ENCODE results near the gene TBC1D8.

The TBC1D8 gene

DNA sequence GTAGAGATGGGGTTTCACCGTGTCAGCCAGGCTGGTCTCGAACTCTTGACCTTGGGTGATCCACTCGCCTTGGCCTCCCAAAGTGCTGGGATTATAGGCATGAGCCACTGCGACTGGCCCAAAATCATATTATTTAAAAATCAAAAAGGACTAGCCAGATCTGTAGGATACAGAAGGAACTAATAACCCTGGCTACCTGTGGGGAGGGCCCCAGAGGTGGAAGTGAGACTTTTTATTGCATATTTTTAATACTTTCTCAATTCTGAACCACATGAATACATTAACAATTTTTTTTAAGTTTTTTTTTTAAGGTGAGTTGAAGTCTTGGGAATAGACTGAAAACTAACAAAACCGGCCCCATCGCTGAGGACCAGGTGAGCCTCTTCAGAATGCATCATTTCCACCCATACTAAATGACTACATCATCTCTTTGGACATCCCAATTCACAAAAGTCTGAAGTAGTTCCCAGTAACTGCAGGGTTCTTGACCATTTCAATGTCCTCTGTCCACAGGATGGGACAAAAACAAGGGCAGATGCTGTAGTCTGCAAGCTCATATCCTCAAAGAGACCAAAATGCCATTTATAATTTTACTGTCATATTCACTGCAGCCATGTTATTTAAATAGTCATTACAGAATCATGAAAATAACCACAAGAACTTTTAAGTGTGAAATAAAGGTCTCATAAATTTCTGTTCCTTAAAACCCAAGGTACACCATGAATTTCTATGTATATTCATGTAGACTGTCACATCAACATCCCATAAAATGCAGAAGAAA lies 127.7 kb downstream of the TBC1D8 start:
- no peaks in the 10 kb centered on the region for H3K79me2 ChIP-seq (ENCODE audit: control insufficient read depth, low read length)
- no peaks in the 10 kb centered on the region for H3K9me3 ChIP-seq (ENCODE audit: control insufficient read depth, insufficient read depth, low read length)
- no peak overlapping the region for H3K4me3 ChIP-seq (ENCODE audit: low read length)
- H3K9me2 ChIP-seq (replicated peaks; ENCODE audit: control insufficient read depth, low read length): no peaks in the 10 kb centered on the region
- no peaks in the 10 kb centered on the region for H3K36me3 ChIP-seq (ENCODE audit: control insufficient read depth, low read length)
- no peaks in the 10 kb centered on the region for H3K4me1 ChIP-seq (ENCODE audit: control insufficient read depth, low read length)
- no peak overlapping the region for H3K4me2 ChIP-seq (ENCODE audit: low read length)
- H3F3A ChIP-seq (ENCODE audit: control insufficient read depth, insufficient read depth): no peaks in the 10 kb centered on the region
- H4K20me1 ChIP-seq (ENCODE audit: control insufficient read depth, insufficient read depth, low read depth, low read length): no peaks in the 10 kb centered on the region
- H3K27ac ChIP-seq (ENCODE audit: low read depth, low read length): no peak overlapping the region
- TF ChIP-seq, protein P1, sequence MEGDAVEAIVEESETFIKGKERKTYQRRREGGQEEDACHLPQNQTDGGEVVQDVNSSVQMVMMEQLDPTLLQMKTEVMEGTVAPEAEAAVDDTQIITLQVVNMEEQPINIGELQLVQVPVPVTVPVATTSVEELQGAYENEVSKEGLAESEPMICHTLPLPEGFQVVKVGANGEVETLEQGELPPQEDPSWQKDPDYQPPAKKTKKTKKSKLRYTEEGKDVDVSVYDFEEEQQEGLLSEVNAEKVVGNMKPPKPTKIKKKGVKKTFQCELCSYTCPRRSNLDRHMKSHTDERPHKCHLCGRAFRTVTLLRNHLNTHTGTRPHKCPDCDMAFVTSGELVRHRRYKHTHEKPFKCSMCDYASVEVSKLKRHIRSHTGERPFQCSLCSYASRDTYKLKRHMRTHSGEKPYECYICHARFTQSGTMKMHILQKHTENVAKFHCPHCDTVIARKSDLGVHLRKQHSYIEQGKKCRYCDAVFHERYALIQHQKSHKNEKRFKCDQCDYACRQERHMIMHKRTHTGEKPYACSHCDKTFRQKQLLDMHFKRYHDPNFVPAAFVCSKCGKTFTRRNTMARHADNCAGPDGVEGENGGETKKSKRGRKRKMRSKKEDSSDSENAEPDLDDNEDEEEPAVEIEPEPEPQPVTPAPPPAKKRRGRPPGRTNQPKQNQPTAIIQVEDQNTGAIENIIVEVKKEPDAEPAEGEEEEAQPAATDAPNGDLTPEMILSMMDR (IDR thresholded peaks at IDR 0.05; ENCODE audit: low read depth, low read length, poor library complexity, severe bottlenecking): no peak
- no peak for TF ChIP-seq EZH2phosphoT487 (IDR thresholded peaks at IDR 0.05; ENCODE audit: borderline replicate concordance, low read length)
- H3K27me3 ChIP-seq (ENCODE audit: control insufficient read depth, low read length): no peaks in the 10 kb centered on the region

DNA sequence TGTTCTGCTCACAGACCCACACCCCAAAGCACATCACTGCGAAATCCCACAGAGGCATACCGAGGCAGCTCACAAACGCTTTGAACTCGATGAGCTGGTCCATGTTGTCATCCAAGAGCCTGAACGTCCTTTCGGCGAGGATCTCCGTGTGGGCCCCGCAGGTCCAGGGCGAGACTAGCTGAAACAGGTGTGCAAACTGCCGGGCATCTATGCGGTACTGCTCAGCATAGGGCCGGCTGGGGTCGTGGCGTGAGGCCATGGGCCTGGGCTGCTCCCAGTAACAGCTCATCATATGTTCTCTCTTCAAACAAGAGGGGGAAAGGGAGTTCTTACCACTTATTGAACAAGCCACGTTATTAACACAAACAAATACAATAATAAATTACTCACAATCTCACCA lies 129.0 kb downstream of the TBC1D8 start:
- no peaks in the 10 kb centered on the region for H3K9me2 ChIP-seq (replicated peaks; ENCODE audit: control insufficient read depth, low read length)
- no peak overlapping the region for H3K27ac ChIP-seq (ENCODE audit: low read depth, low read length)
- no peak for TF ChIP-seq EZH2phosphoT487 (IDR thresholded peaks at IDR 0.05; ENCODE audit: borderline replicate concordance, low read length)
- TF ChIP-seq, protein P1 (IDR thresholded peaks at IDR 0.05; ENCODE audit: low read depth, low read length, poor library complexity, severe bottlenecking): no peak
- H3K4me2 ChIP-seq (ENCODE audit: low read length): no peak overlapping the region
- no peaks in the 10 kb centered on the region for H3K36me3 ChIP-seq (ENCODE audit: control insufficient read depth, low read length)
- H3K27me3 ChIP-seq (ENCODE audit: control insufficient read depth, low read length): no peaks in the 10 kb centered on the region
- H3K9me3 ChIP-seq (ENCODE audit: control insufficient read depth, insufficient read depth, low read length): no peaks in the 10 kb centered on the region
- no peaks in the 10 kb centered on the region for H4K20me1 ChIP-seq (ENCODE audit: control insufficient read depth, insufficient read depth, low read depth, low read length)
- H3K79me2 ChIP-seq (ENCODE audit: control insufficient read depth, low read length): no peaks in the 10 kb centered on the region
- H3F3A ChIP-seq (ENCODE audit: control insufficient read depth, insufficient read depth): peaks cover 3% of the 10 kb centered on the region; the same call in 1 of the 2 replicates
- no peaks in the 10 kb centered on the region for H3K4me1 ChIP-seq (ENCODE audit: control insufficient read depth, low read length)
- H3K4me3 ChIP-seq (ENCODE audit: low read length): no peak overlapping the region

DNA sequence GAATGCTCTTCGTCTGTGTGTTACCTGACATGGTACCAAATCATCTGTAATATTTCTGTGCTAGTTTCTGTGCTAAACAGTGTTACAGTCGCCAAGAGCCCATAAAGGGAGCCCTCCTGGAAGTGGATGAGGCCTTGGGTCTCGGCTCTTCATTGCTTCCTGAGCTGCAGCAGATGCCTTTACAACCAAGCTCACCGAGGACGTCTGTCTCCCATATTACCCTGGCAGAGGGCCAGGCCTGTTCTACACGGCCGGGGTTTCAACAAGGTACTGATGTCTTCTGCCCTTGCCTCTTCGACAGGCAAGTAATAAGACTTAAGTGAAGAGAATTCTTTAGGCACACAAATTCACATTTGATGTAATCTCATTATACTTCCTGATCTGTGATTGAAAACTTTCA lies 132.2 kb downstream of the TBC1D8 start:
- Histone ChIP-seq H3K79me2 (ENCODE audit: control insufficient read depth, low read length) (no peaks in the 10 kb centered on the region), H4K20me1 (ENCODE audit: control insufficient read depth, insufficient read depth, low read depth, low read length) (no peaks in the 10 kb centered on the region), H3K27me3 (ENCODE audit: control insufficient read depth, low read length) (no peaks in the 10 kb centered on the region), H3K4me2 (ENCODE audit: low read length) (no peak overlapping the region), H3K9me3 (ENCODE audit: control insufficient read depth, insufficient read depth, low read length) (peaks cover 2% of the 10 kb centered on the region; the same call in 1 of the 2 replicates), H3K36me3 (ENCODE audit: control insufficient read depth, low read length) (peaks cover 12% of the 10 kb centered on the region), H3K27ac (ENCODE audit: low read depth, low read length) (no peak overlapping the region), H3K4me3 (ENCODE audit: low read length) (no peak overlapping the region), H3F3A (ENCODE audit: control insufficient read depth, insufficient read depth) (peaks cover 3% of the 10 kb centered on the region; the same call in 1 of the 2 replicates), H3K9me2 (replicated peaks; ENCODE audit: control insufficient read depth, low read length) (no peaks in the 10 kb centered on the region), H3K4me1 (ENCODE audit: control insufficient read depth, low read length) (no peaks in the 10 kb centered on the region)
- TF ChIP-seq EZH2phosphoT487 (IDR thresholded peaks at IDR 0.05; ENCODE audit: borderline replicate concordance, low read length): no peak
- TF ChIP-seq, protein P1 (IDR thresholded peaks at IDR 0.05; ENCODE audit: low read depth, low read length, poor library complexity, severe bottlenecking): no peak

Data from DOHH2 (cell line).